ENCODE data around the gene CTTNBP2.

CTTNBP2 gene

DNA sequence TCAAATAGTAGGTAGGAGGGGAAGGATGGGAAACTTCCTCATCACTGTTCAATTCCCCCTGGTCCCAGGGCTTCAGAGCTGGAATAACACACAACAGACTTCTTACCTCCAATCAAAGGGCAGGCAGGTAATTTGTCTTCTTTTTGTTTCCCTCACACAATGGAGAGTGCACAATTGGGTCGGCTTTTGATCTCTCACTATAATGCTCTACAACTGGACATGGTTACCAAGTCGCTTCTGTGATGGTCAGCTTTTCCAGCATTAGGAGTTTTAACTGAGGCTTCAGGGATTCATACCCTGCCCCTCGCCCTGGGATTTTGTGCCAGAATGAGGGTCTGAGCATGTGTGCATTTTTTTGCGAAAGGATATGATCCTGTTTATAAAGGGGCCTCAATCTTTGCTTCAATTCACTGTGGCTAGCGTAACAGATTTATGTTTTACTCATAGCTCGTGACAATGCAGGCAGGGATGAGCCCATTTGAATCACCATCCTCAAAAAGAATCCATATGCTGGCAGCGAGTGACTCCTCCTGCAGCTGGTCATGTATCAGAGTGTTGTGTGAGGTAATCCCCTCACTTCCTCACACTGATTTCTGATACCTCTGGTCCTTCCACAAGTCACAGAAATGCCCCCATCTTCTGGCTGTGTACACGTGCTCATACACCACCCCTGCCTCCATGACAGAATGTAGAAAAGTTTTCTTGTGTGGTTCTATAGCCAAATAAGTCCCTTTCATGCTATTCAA is 189.6 kb downstream of the CTTNBP2 start:
- DNase-seq, result no peak

DNA sequence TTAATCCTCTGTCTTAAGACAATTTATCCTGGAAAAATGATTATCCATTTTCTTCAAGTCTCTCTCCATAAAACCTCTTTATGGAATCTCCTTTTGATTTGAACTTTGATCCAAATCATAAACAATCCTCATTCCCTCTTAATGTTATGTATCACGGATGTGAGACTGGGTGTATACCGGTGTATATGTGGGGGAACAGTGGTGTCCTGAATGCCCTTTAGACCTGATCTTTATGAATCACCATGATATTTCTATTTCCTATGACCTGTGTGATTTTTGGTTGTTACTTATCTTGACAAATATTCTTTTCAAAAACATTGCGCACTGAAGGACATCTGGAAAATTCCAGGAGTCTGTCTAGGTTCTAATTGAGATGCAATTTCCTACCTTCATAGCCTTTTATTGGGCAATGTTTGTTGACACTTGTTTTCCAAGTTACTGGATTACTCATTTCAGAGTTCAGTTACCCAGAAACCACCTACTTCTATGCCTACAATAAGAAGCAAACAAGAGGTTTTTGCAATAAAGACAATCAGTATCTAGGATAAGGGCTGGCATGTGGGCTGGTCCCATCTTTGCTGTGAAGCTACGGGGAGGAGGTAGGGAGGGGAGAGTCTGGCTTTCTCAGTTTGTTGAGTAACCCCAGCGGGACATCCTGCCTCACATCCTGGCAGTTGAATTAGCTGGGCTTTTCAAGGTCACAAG is 190.4 kb downstream of the CTTNBP2 start:
- no peak for DNase-seq

DNA sequence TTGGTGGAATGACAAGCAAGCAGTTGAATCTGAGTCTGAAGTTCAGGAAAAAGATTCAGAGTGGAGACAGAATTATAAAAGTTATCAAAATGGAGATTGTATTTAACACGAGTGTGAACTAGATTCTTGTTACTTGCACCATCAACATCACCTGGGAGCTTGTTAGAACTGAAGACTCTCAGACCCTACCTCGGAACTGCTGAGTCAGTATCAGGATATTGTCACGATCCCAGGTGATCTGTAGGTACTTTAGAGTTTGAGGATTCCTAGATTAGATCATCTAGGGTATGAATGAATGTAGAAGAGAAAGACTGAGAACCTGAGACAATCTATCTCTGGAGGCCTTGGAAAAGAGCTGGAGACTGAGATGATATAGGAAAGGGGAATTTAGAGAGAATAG is 194.1 kb downstream of the CTTNBP2 start:
- DNase-seq, result no peak

DNA sequence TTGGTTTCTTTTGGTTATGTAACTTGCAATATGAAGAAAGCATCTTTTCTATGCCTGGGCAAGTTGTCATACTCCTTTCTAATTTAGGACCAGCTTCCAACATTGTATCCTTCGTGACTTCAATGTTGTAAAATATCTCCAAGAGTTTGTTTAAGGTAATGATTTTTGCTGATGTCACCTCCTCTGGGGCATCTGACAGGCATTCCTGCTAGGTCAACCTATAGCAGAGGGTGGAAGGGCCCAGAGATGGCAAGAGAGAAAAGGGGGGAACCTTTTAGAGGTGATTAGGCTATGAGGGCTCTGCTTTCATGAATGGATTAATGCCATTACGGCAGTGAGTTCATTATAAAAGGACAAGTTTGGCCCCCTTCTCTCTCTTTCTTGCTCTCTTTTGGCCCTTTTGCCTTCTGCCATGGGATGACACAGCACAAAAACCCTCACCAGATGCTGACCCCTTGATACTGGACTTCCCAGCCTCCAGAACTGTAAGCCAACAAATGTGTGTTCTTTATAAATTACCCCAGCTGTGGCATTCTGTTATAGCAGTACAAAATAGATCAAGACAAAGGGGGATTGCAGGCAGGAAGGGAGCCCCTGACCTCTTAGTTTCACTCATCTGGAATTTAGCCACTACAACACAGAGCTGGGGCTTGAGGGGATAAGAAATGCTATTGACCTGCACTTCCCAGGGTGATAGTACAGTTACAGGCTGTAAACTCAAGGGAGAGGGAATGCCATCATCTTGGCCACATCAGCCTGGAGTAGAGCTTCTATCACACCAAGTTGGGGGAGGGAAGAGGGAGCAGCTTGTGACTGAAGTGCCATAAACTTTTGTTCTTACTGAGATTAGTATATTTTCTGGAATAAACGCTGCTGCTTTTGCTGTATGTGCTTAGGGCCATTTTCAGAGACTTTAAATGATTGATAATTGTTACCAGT is 197.5 kb downstream of the CTTNBP2 start:
- no peak for DNase-seq

DNA sequence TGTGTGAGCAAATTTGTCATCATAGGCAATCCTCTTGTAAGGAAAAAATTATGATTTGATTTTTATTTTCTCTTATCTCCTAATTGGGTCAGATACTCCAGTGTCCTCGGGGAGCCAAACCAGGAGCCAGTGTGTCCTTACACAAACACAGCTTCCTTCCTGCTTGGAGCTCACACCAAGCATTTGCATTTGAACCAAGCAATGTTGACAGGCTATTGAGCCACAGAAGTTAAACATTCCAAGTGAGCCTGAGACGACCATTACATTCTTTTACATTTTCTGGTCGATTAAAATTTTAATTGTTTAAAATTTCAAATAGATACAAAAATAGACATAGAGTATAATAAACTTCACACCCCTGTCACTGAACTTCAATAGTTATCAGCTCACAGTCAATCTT is 198.6 kb downstream of the CTTNBP2 start:
- no peak for DNase-seq

DNA sequence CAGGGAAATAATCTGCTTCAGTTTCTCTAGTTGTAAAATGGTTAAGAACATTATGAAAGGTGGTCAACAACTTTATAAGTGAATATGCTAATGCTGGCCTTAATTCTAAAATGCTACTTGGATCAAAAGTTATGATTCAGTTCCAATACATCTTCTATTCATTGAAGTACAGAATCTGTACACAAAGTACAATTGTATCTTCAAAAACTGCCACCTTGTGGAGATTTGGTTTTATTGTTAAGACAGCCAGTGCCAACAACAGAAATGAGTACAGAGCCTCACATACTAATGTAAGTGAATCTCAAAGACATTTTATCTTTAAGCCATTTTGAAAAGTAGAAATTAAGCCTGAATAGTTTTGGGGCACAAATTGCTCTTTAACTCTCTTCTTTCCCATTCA is 199.4 kb downstream of the CTTNBP2 start:
- DNase-seq, result peak in 1 of 3 donors; percentile 22

DNA sequence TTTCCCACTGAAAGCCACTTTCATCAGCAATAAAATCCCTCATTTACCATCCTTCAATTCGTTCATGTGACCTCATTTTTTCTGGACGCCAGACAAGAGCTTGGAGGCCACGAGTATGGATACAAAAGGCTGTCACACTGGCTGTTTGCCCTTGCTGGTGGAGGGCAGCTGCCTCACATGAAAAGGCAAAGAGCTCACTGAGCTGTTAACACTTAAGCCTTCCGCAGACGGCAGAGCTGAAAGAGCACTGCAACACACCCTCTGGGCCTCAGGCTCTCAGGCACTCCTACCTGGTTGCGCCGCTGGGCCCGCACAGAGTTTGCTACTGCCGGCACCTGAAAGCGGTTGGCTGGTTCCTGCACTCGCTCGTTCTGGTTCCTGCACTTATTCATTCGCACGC is 199.9 kb downstream of the CTTNBP2 start:
- DNase-seq, result no peak

DNA sequence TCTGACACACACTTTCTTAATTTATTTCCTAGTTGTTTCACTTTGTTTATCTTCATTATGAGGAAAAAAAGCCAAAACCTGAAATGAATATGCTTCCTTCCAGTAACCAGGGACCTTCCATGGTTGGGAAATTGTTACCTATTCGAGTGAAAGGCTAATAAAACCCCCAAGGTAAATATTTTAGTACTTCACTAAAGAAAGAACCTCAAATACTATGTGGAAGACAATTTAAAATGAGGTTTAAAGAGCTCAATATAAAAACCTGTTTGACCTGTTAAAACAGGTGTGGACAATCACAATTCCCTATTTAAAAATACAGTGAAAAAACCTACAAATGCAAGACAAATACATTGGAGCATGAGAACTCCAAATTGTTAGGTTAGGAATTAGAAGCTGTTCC is 200.8 kb downstream of the CTTNBP2 start:
- no peak for DNase-seq

DNA sequence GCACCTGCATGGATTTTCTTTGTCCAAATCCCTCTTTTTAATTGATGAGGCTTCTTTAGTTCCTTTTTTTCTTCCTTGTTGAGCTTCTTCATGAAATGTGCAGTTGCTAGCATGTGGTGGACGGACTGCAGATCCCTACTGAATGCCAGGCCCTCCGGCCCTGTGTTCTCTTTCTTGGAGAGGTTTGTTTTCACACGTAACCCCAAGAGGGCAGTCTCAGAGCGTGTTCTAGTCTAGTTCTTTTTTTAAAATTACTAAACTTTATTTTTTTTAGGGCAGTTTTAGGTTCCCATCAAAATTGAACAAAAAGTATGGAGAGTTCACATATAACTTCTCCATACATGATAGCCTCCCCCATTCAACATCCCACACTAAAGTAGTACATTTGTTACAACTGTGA is 203.4 kb downstream of the CTTNBP2 start:
- no peak for DNase-seq

DNA sequence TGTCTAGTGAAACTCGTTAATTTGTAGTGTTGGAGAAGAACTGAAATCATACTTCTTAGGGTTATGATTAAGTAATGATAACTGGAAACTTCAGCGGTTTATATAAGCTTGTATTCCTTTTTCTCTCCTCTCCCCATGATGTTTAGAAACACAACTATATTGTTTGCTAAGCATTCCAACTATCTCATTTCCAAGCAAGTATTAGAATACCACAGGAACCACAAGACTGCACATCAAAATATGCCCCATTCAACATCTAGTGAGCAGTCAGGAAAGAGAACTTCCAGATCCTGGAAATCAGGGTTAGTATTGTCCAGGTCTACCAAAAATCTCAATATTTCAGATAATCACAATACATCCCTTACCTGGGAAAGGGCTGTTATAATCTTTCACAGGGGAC is 205.8 kb downstream of the CTTNBP2 start:
- no peak for DNase-seq

DNA sequence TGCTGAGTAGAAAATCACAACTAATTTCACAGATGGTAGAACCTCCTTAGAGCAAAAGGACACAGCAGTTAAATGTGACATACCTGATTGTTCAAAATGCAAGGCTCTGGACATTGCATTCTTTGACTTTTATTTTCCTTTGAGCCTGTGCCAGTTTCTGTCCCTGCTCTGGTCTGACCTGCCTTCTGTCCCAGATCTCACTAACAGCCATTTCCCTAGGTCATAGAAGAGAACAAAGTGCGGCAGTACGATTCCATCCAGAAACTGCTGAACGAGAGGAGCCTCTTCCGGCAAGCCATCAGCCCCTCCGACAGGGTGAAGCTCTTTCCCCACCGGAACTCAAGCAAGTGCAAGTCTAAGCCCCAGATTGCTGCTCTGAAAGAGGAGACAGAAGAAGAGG is 206.6 kb downstream of the CTTNBP2 start:
- DNase-seq, result no peak

DNA sequence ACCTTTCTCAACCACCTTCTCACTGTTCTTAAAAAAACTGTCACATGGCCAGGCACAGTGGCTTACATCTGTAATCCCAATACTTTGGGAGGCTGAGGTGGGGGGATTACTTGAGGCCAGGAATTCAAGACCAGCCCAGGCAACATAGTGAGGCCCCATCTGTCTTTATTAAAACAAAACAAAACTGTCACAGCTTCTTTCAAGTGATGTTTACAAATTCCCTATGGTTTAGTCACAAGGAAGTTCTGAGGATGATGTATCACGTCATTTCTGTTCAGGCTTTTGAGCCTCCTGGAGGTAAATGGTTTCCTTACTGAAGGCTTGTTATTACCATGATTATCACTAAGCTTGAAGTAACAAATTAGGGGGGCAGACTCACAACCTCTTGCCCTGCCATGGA is 207.2 kb downstream of the CTTNBP2 start:
- DNase-seq, result no peak

DNA sequence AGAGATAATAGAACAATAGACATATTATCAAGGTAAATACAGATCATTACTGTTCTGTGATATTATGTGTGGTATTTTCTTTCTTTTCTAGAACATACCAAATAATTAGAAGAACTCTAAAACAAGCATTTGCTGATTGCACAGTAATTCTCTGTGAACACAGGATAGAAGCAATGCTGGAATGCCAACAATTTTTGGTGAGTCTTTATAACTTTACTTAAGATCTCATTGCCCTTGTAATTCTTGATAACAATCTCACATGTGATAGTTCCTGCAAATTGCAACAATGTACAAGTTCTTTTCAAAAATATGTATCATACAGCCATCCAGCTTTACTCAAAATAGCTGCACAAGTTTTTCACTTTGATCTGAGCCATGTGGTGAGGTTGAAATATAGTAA is 207.9 kb downstream of the CTTNBP2 start:
- no peak for DNase-seq

DNA sequence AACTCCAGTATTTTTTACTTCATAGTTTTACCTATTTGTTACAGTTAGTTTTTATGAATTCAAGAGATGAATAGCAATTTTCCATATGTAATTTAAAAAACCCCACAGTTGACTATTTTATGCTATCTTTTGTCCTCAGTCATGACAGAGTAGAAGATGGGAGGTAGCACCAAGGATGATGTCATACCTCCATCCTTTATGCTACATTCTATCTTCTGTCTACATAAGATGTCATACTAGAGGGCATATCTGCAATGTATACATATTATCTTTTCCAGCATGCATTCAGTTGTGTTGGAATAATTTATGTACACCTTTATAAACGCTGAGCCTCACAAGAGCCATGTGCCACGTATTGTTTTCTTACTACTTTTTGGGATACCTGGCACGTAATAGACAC is 209.2 kb downstream of the CTTNBP2 start:
- no peak for DNase-seq

DNA sequence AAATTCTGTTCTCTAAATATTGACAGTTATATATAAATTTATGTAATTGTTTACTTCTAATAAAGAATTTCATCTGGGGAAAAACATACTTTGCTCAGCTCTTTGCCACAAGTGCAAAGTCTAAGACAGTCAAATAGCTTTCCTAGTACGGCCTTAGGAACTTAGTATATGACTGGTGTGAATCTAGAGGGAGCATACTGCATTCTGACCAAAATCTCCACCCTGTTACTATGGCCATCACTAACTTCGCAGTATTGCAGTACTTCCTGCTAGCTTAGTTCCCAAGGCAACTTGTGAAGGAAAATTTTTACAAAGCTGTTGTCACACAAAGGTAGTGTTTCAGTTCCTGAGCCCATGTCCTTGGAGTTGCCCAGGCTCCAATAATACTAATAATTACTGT is 211.9 kb downstream of the CTTNBP2 start:
- DNase-seq, result no peak
